CD4-positive, alpha-beta T cell treated with Interleukin-15 for 1 hour (primary cell): ENCODE results near the gene ANAPC13.

ENCODE experiments used
- DNase-seq: peaks from one replicate; pipeline ENCODE4 v3.0.0-alpha.2; 2020

ANAPC13 gene, protein sequence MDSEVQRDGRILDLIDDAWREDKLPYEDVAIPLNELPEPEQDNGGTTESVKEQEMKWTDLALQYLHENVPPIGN

DNA sequence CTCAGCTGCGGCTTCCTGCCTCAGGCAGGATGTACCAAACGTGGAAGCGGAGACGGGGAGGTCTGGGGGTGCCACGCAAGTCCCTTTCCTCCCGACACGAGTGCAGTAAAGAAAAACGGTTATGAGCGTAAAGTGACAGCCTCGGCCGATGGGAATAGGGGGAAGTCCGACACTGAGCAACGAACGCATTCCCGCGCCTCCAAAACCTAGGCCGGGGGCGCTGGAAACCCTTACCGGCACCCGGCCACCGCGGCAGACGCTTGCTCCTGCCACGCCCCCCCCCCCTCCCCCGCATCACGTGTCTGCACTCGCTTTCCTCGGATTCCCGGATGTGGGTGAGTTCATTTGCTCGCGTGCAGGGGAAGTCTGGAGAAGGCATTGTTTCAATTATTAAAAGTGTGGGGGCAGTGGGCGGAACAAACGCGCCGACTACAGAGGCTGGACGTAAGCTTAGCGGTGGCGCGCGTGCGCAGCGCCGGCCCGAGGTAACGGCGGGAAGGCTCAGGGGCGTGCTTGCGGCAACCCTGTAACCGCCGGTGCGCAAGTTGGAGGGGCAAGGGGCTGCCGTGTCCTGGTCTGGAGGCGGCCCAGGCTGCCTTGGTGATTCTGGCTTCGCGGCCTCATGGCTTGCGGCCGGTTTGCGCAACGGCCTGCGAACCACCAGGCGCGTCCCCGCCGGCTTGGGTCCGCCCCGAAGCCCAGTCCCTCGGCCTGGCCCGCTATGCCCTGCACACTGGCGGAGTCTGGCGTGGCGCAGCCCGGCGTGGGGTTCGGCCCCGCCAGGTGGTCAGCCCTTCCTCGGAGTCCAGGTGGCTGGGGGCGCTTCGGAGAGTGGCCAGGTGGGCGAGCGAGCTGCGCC is at the start of gene ANAPC13, which contains the start of gene CEP63:
Gene ANAPC13 (minus strand): TSS at position 268 of the 859 bp plus-strand sequence. CDS start 3,081 bp downstream, outside the sequence.
Gene CEP63 (plus strand): TSS at position 340 of the 859 bp plus-strand sequence. CDS start 9,264 bp downstream, outside the sequence.
- peak; percentile 97 for DNase-seq

DNA sequence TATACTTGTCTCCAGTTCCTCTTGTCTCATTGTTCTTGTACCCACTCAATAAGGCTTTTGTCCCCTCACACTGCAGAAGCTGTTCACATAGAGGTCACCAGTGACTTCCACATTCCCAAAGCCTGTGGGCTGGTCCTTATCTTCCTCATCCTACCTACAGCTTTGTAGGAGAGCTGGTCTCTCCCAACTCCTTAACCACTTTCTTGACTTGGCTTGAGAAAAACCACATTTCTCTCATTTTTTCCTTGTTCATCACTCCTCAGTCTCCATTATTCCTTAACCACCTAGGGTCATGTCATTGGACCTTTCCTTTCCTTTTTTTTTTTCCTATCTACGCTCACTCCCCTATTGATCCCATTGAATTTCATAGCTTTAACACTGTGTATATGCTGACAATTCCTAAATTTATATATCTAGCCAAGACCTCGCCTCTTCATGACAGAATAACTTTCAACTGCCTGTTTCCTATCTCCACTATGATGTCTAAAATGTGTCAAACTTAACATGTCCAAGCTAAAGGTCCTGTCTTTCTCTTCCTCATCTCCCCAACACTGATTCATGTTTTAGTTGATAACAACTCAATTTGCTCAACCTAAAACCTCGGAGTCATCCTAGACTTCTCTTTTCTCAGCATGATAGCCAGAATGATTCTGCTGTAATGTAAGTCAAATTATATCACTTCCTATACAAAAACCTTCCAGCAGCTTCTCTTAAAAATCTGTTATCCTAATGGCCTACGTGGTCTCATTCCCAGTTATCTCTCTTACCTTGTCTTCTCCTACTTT is 49.6 kb upstream of the ANAPC13 start:
- DNase-seq: no peak

DNA sequence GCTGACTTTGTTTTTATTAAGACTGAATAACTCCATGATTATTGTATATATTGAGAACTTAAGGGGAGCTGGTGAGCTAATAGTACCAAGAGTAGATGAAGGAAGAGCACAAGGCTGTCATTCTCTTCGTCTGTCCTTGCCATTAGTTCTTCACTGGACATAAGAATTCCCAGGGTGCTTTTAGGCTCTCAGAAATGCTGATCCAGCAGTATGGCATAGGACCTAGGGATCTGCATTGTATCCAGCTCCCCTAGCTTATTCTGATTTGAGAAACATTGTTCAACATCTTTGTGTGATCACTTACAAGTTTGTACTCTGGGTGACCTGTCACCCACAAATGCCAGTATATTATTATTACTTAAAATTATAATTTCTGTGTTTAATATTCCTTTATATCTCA is 47.7 kb upstream of the ANAPC13 start:
- DNase-seq: no peak

DNA sequence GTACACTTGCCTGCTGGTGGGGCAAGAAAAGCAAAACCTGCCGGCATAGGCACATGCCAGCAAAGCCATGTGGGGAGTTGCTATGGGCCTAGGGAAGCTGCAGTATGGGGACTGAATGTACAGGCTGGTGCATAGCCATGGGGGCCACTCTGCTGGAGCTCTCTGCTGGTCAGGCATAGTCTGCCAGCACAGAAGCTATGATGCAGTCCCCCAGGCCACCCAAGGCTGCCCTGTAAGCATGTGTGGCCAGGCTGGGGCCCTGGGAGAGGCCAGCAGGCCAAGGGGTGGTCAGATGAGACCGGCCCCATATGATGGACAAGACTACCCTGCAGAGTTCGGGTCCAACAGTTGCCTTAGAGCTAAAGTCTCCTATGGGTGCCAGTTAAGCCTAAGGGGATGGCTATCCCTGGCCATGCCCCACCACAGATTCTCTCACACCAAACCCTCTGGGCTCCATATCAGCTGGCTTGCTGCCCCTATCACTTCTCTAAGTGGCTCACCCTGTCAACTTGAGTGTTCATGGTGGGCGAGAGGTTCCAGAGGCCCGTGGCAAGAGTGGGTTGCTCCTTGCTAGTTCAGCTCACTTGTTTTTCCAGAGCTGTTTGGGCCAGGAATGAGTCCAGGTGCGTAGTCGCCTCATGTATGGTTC is 41.9 kb upstream of the ANAPC13 start:
- DNase-seq: no peak

DNA sequence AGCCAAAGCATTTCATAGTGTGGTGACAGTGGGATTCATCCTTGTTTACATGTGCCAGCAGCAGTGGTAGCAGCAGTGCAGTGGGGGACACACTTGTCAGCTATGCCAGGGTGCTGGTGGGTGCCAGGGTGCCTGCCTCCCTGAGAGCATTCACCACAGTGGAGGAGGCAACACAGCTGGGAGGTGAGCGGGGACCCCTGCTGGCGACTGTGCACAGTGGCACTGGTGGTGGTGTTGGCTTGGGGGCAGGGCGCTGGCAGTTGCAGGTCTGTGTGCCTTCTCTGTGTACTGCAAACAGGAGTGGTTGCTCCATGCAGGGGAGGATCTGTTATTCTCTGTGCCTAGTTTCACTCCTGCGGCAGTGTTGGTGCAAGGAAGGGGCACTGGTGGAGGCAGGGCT is 41.3 kb upstream of the ANAPC13 start:
- DNase-seq: no peak

DNA sequence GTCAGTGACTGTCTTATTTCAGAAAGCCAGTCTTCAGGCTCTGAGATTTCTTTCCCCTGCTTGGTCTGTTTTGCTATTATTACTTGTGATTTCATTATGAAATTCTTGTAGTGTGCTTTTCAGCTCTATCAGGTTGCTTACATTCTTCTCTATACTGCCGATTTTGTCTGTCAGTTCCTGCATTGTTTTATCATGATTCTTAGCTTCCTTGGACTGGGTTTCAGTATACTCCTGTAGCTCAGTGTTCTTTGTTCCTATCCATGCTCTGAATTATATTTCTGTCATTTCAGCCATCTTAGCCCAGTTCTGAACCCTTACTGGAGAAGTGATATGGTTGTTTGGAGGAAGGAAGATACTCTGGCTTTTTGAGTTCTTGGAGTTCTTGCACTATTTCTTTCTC is 40.5 kb upstream of the ANAPC13 start:
- DNase-seq: no peak

DNA sequence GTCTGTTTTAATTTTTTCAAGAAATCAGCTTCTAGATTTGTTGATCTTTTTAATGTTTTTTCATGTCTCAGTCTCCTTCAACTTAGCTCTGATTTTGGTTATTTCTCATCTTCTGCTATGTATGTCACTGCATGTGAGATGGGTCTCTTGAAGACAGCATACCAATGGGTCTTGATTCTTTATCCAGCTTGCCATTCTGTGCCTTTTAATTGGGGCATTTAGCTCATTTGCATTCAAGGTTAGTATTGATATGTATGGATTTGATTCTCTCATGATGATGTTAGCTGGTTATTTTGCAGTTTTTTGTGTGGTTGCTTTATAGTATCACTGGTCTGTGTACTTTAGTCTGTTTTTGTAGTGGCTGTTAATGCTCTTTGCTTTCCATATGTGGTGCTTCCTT is 39.5 kb upstream of the ANAPC13 start:
- DNase-seq: no peak

DNA sequence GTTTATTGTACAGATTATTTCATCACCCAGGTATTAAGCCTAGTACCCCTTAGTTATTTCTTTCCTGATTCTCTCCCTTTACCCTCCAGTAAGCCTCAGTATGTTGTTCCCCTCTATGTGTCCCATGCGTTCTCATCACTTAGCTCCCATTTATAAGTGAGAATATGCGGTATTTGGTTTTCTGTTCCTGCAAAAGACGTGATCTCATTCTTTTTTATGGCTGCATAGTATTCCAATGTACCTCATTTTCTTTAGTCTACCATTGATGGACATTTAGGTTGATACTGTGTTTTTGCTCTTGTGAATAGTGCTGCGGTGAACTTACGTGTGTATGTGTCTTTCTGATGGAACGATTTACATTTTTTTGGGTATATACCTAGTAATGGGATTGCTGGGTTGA is 36.8 kb upstream of the ANAPC13 start:
- no peak for DNase-seq

DNA sequence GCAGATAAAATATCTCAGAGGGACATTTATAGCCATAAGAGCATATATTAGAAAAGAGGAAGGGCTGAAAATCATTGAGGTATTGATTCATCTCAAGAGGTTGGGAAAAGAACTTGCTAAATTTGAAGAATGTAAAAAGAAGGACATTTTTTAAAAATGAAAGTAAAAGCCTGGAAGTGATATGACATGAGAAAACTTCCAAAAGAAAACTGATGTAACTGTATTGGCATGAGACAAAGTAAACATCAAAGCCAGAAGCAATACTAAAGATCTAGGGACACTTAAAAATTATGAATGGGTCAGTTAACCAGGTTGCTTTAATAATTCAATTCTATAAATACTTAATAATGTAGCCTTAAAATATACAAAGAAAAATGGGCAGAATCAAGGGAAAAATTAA is 32.0 kb upstream of the ANAPC13 start:
- no peak for DNase-seq

DNA sequence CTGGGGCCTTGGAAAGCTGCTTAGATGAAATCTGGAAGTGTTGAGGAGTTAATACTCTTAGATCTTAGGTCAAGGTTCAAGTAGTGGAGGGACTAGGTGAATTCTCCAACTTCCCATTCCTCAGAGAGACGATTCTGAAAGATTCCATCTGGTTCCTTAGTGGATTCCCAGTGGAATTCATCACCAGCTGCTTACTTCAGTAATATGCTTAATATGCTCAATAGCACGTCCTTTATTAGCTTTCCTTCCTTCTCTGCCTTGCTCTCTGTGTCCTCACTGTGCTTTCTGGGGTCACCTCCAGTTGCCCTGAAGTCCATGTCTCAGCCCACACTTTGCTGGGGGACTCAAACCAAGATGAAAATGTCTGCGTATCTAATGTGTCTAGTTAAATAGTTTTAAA is 31.1 kb upstream of the ANAPC13 start:
- DNase-seq: no peak

DNA sequence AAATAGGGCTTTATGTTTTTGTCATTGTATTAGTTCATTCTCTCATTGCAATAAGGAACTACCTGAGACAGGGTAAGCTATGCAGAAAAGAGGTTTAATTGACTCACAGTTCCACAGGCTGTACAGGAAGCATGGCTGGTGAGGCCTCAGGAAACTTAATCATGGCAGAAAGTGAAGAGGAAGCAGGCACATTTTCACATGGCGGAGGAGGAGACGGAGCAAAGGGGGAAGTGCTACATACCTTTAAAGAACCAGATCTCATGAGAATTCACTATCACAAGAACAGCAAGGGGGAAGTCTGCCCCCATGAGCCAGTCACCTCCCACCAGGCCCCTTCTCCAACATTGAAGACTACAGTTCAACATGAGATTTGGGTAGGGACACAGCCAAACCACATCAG is 25.7 kb upstream of the ANAPC13 start:
- DNase-seq: no peak

DNA sequence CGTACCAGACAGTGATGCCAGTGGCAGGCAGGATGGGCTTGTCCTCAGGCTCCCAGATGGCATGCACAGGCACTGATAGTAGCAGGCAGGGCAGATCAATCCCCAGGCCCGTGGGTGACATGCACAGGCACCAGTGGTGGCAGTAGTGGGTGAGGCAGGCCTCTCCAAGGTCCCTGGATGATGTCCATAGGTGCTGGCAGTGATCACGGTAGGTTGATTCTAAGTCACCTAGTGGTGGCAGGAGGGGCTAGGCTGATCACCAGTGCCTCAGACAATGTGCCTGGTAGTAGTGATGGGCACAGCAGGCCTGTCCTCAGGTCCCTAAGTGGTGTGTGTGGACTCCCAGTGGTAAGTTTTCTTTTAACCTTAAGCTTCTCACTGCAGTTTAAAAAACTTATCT is 19.7 kb upstream of the ANAPC13 start:
- DNase-seq: no peak

DNA sequence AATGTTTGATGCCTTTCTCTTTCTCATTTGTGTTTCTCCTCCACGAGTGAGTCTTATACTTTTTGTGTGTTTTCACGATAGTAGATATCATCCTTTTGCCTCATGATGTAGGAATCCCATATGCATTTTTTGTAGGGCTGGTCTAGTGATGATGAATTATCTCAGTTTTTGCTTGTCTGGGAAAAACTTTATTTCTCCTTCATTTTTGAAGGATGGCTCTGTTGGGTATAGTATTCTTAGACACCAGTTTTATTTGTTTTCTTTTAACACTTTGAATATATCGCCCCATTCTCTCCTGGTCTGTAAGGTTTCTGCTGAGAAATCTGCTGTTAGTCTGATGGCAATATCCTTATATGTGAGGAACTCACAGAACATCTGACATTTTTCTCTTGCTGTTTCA is 18.3 kb upstream of the ANAPC13 start:
- no peak for DNase-seq

DNA sequence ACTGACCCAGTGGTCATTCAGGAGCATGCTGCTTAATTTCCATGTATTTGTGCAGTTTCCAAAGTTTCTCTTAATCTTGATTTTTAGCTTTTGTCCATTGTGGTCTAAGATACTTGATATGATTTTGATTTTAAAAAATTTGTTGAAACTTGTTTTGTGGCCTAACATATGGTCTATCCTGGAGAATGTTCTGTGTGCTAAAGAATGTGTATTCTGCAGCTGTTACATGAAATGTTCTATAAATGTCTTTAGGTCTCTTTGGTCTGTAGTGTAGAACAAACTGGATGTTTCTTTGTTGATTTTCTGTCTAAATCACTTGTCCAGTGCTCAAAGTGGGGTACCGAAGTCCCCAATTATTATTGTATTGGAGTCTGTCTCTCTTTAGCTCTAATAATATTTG is 17.5 kb upstream of the ANAPC13 start:
- no peak for DNase-seq

DNA sequence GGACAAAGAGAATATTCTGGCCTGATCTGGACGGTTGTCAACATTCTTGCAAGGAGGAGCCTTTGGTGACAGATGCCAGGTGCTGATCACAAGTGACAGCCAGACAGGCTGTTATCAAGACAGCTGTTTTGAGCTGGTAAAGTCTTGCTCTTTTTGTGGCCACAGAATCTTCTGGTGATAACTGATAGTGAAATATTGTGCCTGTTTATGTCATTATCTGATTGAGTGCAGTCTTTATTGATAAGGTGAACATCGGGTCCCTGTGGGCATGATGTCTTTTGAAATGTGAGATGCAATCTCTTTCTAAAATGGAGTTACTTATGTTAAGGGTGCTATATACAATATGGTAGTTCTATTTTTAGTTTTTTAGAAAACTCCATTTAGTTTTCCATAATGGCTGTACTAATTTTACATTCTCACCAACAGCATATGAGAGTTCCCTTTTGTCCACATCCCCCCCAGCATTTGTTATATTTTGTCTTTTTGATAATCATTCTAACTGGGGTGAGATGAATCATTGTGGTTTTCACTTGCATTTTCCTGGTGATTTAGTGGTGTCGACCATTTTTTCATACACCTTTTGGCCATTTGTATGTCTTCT is 10.8 kb upstream of the ANAPC13 start:
- no peak for DNase-seq

DNA sequence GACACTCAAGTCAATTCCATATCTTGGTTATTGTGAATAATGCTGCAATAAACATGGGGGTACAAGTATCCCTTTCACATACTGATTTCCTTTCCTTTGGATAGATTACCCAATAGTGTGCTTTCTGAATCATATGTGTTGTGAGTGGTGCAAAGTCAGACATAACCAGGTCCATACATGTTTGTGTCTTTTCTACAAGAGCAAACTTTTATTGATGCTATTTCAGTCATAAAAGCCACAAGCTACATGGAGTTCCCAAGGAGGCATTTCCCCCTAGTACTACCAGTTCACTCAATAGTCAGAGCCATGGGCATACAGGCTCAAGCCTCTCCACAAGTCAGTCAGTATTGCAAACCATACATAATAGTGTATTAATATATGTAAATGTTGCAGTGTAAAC is 10.2 kb upstream of the ANAPC13 start:
- no peak for DNase-seq

DNA sequence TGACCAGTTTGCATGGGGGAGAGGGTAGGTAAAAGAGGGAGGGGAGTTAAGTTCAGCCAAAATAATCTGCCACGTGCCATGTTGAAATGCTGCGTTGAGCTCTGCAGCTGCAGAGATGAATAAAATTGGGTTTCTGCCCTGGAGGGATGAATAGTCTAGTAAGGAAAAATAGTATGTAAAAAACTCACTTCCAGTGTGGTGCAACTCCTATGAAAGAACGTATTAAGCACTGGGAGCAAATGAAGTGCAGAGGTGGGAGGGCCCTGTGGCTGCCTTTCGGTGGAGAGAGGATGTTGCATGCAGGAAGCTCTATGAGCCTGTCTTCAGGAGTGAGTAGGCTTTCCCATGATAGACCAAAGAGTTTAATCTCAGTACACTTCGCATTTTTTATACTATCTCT is 8.7 kb upstream of the ANAPC13 start:
- no peak for DNase-seq

DNA sequence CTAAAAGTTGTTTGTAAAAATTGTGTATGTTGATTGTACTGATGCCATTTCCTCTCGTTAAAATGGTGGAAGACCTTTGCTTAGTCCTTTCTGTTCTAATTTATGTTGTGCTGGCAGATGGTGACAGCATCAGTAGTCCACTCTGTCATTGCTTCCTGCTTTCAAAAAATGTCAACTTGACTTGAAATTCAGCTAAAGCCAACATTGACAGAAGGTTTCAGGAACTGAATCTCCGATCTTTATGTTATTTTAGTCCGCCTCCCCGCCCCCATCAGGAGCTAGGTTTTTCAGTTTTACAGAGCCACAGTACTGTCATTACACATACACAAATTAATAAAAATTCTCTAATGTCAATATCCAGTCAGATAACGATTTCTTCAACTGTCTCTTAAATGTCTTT is 1.6 kb upstream of the ANAPC13 start:
- no peak for DNase-seq

DNA sequence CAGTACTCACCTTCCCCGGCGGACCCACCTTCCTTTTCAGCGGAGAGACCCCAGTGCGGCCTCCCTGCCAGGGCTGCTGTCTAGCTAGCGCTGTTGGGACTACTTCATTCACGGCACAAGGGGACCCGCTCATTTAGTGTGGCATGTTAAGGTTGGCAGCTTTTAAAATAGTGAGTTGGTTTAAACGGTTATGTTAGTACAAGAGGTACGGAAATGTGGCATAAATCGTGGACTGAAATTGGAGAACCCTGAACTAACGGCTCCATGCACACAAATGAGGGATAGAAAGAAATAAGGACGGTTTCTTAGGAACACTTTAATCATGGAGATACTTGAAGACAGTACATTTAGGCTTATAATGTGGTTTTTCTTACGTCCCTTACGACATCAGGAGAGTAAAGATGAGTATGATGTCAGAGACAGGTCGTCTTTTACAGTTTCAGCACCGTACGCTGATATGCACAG is 824 bp upstream of the ANAPC13 start:
- DNase-seq: no peak

DNA sequence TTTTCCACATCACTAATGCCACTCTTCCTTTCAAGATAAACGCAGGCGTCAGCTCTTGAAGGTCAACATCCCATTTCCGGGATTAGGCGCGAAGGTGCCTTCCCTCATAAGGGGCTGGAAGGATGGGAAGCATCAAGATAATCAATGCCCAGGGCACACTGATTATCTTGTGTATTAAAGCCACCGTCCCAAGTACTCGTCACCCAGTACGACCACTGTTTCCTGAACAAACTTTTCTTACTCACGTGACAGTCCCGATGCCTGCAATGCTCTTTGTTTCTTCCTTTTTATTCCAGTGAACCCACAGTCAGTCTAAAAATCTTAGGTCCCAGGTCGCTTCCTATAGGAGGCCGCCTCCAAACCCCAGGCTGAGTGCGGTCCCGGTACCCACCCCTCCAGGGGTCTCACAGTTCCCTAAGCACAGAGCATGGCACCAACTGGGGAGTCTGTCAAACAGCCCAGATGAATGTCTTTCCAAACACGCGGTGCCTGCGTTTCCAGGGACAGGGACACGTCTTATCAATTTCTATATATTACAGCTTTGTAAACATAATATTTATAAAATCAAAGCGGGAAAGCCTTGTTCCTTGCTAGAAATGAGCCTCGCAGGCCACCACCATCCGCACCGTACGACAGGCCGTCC is 589 bp downstream of the ANAPC13 start:
- DNase-seq: no peak

DNA sequence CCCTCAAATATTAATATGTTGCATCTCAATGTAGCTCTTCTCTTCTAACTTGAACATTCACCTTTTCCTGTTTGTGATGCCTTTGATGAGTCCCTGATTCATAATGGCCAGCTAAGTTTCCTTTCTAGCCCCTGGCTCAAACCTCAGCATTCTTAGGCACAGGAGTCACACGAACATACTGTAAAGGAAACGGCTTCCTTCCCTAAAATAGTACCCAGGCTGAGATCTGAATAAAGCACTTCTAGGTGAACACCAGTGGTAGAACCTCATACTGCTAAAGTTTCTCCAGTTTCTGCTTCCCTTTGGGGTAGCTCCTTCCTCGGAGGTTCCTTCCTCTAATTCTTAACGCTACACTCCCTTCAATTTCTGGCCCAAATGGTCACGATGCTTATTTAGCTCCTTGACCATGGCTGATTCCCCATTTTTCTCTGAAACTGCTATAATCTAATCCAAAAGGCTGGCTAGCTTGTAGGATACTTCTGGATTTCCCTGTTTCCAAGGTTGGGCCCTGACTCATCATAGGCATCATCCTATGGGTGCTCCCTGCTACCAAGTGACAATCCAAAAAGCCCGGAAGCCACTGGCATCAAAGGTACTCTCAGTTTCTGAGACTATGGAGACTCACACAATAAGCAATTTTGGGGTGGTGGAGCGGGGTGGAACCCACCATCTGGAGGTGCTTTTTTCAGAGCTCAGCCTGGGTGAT is 2.4 kb downstream of the ANAPC13 start:
- DNase-seq: no peak

DNA sequence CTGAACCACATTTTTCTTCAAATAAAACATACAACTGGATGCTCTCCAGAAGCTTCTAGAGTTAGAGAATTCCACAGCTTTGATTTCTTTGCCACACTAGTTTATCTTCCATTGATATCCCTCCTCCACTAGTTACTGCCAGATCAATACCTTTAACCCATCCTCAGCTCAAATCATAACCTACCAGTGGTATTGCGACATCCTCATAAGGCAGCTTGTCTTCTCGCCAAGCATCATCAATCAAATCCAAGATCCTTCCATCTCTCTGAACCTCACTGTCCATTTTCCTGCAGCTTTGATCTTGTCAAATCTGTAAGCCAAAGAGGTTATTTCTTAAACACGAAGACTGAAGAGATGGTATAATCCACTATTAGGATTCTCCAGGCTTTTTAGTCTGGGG is 3.2 kb downstream of the ANAPC13 start:
- DNase-seq: no peak
